ENCODE measurements around the gene RCAN3. TPM values are rescaled to one million over a fixed set of nuclear protein-coding genes. Genes with fewer than 3 reads are reported as not detected.
"Not testable (repeated sequence)": the region's sequence is repeated elsewhere in the genome, so short reads cannot be mapped to it uniquely, and the experiment has no call there.

The RCAN3 gene
- total RNA-seq, 1 experiment from 2014 or later: 25.6 TPM

DNA sequence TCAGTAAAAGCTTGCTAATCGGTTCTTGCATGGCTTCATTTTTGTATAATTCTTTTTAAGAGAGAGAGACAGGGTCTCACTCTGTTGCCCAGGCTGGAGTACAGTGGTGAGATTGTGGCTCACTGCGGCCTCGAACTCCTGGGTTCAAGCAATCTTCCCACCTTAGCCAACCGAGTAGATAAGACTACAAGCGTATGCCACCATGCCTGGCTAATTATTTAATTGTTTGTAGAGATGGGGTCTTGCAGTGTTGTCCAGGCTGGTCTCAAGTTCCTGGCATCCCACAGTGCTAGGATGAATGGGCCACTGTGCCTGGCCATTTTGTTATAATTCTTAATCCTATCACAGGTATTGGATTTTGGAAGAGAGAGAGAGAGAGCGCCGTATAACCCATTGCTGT, 23.4 kb downstream of the RCAN3 start:
- Histone ChIP-seq H3K27me3 (ENCODE audit: low read length) (no peaks in the 10 kb centered on the region), H3K36me3 (ENCODE audit: low read depth, low read length) (no peaks in the 10 kb centered on the region), H3K4me2 (ENCODE audit: low read length) (no peak overlapping the region), H4K20me1 (ENCODE audit: low read length) (no peaks in the 10 kb centered on the region), H3K9me3 (ENCODE audit: low read length) (no peaks in the 10 kb centered on the region), H2AFZ (ENCODE audit: low read length) (no peak overlapping the region), H3K27ac (ENCODE audit: low read length) (no peak overlapping the region), H3K9me2 (replicated peaks; ENCODE audit: low read length) (no peaks in the 10 kb centered on the region), H3K4me3 (ENCODE audit: low read length) (no peak overlapping the region), H3K9ac (ENCODE audit: low read length) (no peak overlapping the region), H3F3A (ENCODE audit: low read length, unreplicated experiment) (no peaks in the 10 kb centered on the region), H3K79me2 (ENCODE audit: low read length) (no peaks in the 10 kb centered on the region), H3K4me1 (ENCODE audit: insufficient read depth, low read length) (no peaks in the 10 kb centered on the region)
- intact Hi-C loops (cut with micrococcal nuclease): no loop called here
- TF ChIP-seq EZH2phosphoT487 (IDR thresholded peaks at IDR 0.05; ENCODE audit: borderline replicate concordance, low read length): no peak
- TF ChIP-seq, protein P1, sequence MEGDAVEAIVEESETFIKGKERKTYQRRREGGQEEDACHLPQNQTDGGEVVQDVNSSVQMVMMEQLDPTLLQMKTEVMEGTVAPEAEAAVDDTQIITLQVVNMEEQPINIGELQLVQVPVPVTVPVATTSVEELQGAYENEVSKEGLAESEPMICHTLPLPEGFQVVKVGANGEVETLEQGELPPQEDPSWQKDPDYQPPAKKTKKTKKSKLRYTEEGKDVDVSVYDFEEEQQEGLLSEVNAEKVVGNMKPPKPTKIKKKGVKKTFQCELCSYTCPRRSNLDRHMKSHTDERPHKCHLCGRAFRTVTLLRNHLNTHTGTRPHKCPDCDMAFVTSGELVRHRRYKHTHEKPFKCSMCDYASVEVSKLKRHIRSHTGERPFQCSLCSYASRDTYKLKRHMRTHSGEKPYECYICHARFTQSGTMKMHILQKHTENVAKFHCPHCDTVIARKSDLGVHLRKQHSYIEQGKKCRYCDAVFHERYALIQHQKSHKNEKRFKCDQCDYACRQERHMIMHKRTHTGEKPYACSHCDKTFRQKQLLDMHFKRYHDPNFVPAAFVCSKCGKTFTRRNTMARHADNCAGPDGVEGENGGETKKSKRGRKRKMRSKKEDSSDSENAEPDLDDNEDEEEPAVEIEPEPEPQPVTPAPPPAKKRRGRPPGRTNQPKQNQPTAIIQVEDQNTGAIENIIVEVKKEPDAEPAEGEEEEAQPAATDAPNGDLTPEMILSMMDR (conservative IDR thresholded peaks at IDR 0.05; ENCODE audit: low read depth, low read length): no peak
- TF ChIP-seq EZH2 (IDR thresholded peaks at IDR 0.05; ENCODE audit: low read length, unreplicated experiment): no peak
- ATAC-seq: no peak
- POLR2A ChIA-PET (ENCODE audit: unreplicated experiment): interaction anchor here (0.6 kb wide), 1 partner anchor 327 kb away, joined by 3 read pairs; no protein-coding TSS in a partner anchor
- BruUV-seq (replicated peaks): no TSS peak
- CTCF ChIA-PET: interaction anchor here (1.7 kb wide), 1 partner anchor 111 kb away, joined by 5 read pairs; the partner anchor contains the start of gene NIPAL3
- DNase-seq: no peak

DNA sequence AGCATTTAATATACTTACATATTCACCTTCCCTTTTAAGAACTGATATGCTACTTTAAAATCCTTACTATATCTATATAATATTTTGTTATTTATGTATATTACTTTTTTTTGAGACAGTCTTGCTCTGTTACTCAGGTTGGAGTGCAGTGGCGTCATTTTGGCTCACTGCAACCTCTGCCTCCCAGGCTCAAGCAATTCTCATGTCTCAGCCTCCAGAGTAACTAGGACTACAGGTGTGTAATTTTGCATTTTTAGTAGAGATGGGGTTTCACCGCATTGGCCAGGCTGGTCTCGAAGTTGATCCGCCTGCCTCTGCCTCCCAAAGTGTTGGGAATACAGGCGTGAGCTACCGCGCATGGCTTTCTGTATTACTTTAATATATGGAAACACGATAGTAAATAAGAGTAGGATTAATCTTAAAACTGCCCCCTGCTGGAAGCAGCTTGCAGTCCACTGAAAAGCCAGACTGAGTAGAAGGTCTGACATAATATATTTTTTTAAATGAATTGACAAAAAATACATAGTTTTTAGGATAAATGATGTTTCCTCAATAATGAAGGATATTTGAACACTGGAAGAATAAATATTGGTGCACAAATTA, 24.4 kb downstream of the RCAN3 start:
- H3K36me3 ChIP-seq (ENCODE audit: low read depth, low read length): no peaks in the 10 kb centered on the region
- no peak overlapping the region for H2AFZ ChIP-seq (ENCODE audit: low read length)
- no peaks in the 10 kb centered on the region for H3K4me1 ChIP-seq (ENCODE audit: insufficient read depth, low read length)
- H3K4me3 ChIP-seq (ENCODE audit: low read length): no peak overlapping the region
- no peak overlapping the region for H3K9ac ChIP-seq (ENCODE audit: low read length)
- no peaks in the 10 kb centered on the region for H3K9me2 ChIP-seq (replicated peaks; ENCODE audit: low read length)
- TF ChIP-seq EZH2phosphoT487 (IDR thresholded peaks at IDR 0.05; ENCODE audit: borderline replicate concordance, low read length) (no peak), EZH2 (IDR thresholded peaks at IDR 0.05; ENCODE audit: low read length, unreplicated experiment) (no peak)
- TF ChIP-seq, protein P1 (conservative IDR thresholded peaks at IDR 0.05; ENCODE audit: low read depth, low read length): peak; percentile 72
- H3K27ac ChIP-seq (ENCODE audit: low read length): no peak overlapping the region
- H3K79me2 ChIP-seq (ENCODE audit: low read length): no peaks in the 10 kb centered on the region
- intact Hi-C loops (cut with micrococcal nuclease): no loop called here
- no peaks in the 10 kb centered on the region for H4K20me1 ChIP-seq (ENCODE audit: low read length)
- H3K27me3 ChIP-seq (ENCODE audit: low read length): no peaks in the 10 kb centered on the region
- no peaks in the 10 kb centered on the region for H3F3A ChIP-seq (ENCODE audit: low read length, unreplicated experiment)
- DNase-seq: peak; percentile 65
- CTCF ChIA-PET: interaction anchor here (0.5 to 1.7 kb wide), 4 partner anchors 16 to 381 kb away, joined by 3 to 5 read pairs (median 4); partner anchors contain the start of genes NIPAL3 and RCAN3
- peak; percentile 54; the same call in 1 of the 2 replicates for ATAC-seq
- H3K4me2 ChIP-seq (ENCODE audit: low read length): no peak overlapping the region
- H3K9me3 ChIP-seq (ENCODE audit: low read length): no peaks in the 10 kb centered on the region
- no TSS peak for BruUV-seq (replicated peaks)
- POLR2A ChIA-PET (ENCODE audit: unreplicated experiment): no interaction called here

GRCh38 chr1:24528744-24529143, 26.1 kb downstream of the RCAN3 start:
- BruUV-seq (replicated peaks): no TSS peak
- H3K27ac ChIP-seq (ENCODE audit: low read length): no peak overlapping the region
- TF ChIP-seq EZH2 (IDR thresholded peaks at IDR 0.05; ENCODE audit: low read length, unreplicated experiment) (no peak), EZH2phosphoT487 (IDR thresholded peaks at IDR 0.05; ENCODE audit: borderline replicate concordance, low read length) (no peak)
- TF ChIP-seq, protein P1 (conservative IDR thresholded peaks at IDR 0.05; ENCODE audit: low read depth, low read length): no peak
- H3K79me2 ChIP-seq (ENCODE audit: low read length): no peaks in the 10 kb centered on the region
- H3K36me3 ChIP-seq (ENCODE audit: low read depth, low read length): no peaks in the 10 kb centered on the region
- H3K4me2 ChIP-seq (ENCODE audit: low read length): no peak overlapping the region
- no peak overlapping the region for H3K4me3 ChIP-seq (ENCODE audit: low read length)
- intact Hi-C loops (cut with micrococcal nuclease): no loop called here
- H3K9me3 ChIP-seq (ENCODE audit: low read length): no peaks in the 10 kb centered on the region
- H3K4me1 ChIP-seq (ENCODE audit: insufficient read depth, low read length): no peaks in the 10 kb centered on the region
- ChIA-PET CTCF (no interaction called here), POLR2A (ENCODE audit: unreplicated experiment) (no interaction called here)
- no peaks in the 10 kb centered on the region for H3K27me3 ChIP-seq (ENCODE audit: low read length)
- no peaks in the 10 kb centered on the region for H4K20me1 ChIP-seq (ENCODE audit: low read length)
- H3K9ac ChIP-seq (ENCODE audit: low read length): no peak overlapping the region
- no peak overlapping the region for H2AFZ ChIP-seq (ENCODE audit: low read length)
- ATAC-seq: no peak
- H3F3A ChIP-seq (ENCODE audit: low read length, unreplicated experiment): no peaks in the 10 kb centered on the region
- no peak for DNase-seq
- H3K9me2 ChIP-seq (replicated peaks; ENCODE audit: low read length): no peaks in the 10 kb centered on the region

DNA sequence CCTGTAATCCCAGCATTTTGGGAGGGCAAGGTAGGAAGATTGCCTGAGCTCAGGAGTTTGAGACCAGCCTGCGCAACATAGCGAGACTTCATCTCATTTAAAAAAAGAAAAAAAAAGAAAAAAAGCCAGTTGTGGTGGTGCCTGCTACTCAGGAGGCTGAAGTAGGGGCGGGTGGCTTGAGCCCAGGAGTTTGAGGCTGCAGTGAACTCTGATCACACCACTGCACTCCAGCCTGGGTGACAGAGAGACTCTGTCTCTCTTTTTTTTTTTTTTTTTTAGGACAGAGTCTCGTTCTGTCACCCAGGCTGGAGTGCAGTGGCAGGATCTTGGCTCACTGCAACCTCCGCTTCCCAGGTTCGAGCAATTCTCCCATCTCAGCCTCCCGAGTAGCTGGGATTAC, 26.7 kb downstream of the RCAN3 start:
- H2AFZ ChIP-seq (ENCODE audit: low read length); H3K4me2 ChIP-seq (ENCODE audit: low read length); H3K9me2 ChIP-seq (replicated peaks; ENCODE audit: low read length); CTCF ChIA-PET; H3K27me3 ChIP-seq (ENCODE audit: low read length); H3K4me3 ChIP-seq (ENCODE audit: low read length); H3K36me3 ChIP-seq (ENCODE audit: low read depth, low read length); H3K79me2 ChIP-seq (ENCODE audit: low read length); H3F3A ChIP-seq (ENCODE audit: low read length, unreplicated experiment); H3K27ac ChIP-seq (ENCODE audit: low read length); H3K4me1 ChIP-seq (ENCODE audit: insufficient read depth, low read length); ATAC-seq; H4K20me1 ChIP-seq (ENCODE audit: low read length); H3K9me3 ChIP-seq (ENCODE audit: low read length); BruUV-seq (replicated peaks); H3K9ac ChIP-seq (ENCODE audit: low read length); DNase-seq; intact Hi-C loops (cut with micrococcal nuclease): not testable (repeated sequence)
- POLR2A ChIA-PET (ENCODE audit: unreplicated experiment): interaction anchor here (0.6 kb wide), 1 partner anchor 161 kb away, joined by 4 read pairs; no protein-coding TSS in a partner anchor

All from PC-3 (cell line).